Cardiac septum (tissue), 1 donor: Measurements from ENCODE around the gene YOD1. TPM values are rescaled to one million over a fixed set of nuclear protein-coding genes. Genes with fewer than 3 reads are reported as not detected.

Experiments used
- DNase-seq: peaks from one replicate; pipeline ENCODE4 v3.0.0-alpha.2; 2020; ENCODE audit warnings: low spot score
- intact Hi-C: fragments of 100-400 bp; cut with DNase I; formaldehyde crosslinking; loops from one replicate; pipeline ENCODE4 v1.14.0; 2022
- total RNA-seq: library from RNA; stranded (reverse); fragmentation: NEBNext Ultra II Directional; extraction: Animal tissue kit (Norgen Biotek cat#: 25700); gene quantifications from one replicate; pipeline ENCODE4 v1.2.1, GENCODE V29; 2021
- donor health status: DM: no; HTN: no; CAD: no.

Gene YOD1
- total RNA-seq, 1 donor from 2014 or later, result 7.2 TPM

DNA sequence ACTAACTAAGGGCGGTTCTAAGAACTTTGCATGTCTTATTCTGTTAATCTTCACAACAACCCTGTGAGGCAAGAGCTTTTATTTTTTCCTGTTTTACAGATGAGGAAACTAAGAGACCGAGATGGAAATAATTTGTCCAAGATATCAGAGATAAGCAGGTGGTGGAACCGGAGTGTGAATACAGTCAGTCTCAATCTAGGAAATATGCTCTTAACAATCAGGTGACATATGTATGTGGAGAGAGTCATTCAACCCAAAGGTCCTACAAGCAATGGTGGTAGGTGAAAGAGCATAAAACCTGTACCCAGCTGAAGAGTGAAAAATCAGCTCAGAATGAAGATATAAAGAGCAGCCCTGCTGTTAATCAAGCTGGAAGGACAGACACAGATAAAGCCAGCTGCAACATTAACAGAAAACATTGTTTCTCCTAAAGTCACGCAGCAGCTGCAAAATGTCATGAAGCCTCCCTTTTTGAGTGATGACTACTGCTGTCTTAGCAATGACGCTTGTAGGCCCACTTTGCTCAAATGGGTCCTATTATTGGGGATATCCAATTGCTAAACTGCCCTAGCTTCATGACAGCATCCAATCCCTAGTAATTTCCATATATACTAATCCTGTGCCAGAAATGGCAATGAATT is 50.2 kb downstream of the YOD1 start:
- intact Hi-C loops, result no loop called here

DNA sequence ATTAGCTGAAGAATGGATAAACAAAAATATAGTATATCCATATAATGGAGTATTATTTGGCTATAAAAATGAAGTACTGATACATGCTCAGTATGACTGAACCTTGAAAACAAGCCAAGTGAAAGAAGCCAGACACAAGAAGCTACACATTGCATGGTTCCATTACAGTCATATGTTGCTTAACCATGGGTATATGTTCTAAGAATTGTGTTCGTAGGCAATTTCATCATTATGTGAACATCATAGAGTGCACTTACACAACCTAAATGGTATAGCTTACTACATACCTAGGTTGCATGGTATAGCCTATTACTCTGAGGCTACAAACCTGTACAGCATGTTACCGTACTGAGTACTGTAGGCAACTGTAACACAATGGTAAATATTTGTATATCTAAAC is 52.2 kb downstream of the YOD1 start:
- intact Hi-C loops, result no loop called here
- DNase-seq, result no peak

More for the DNA sequence above, 50.2 kb downstream of the YOD1 start:
- no peak for DNase-seq

Other genes with a start within 250 kb of the YOD1 start
- not detected for gene IL20, start 185.6 kb downstream of the YOD1 start, total RNA-seq
- gene IL24, start 153.8 kb downstream of the YOD1 start, total RNA-seq, result not detected
- 4.4 TPM for gene FCMR, start 129.3 kb downstream of the YOD1 start, total RNA-seq
- gene PIGR, start 104.7 kb downstream of the YOD1 start, total RNA-seq, result 0.22 TPM
- not detected for gene FCAMR, start 80.7 kb downstream of the YOD1 start, total RNA-seq
- 0.70 TPM for gene C1orf116, start 18.5 kb downstream of the YOD1 start, total RNA-seq
- gene PFKFB2, start 2.1 kb upstream of the YOD1 start, total RNA-seq, result 49.9 TPM
- gene C4BPB, start 37.7 kb upstream of the YOD1 start, total RNA-seq, result 0.24 TPM
- gene C4BPA, start 53.0 kb upstream of the YOD1 start, total RNA-seq, result not detected